Skeletal muscle cell (primary cell): ENCODE measurements around the gene GOLGA8N.

Experiments used
- DNase-seq: peaks from one replicate; pipeline ENCODE4 v3.0.0-alpha.2; 2010; ENCODE audit warnings: low read depth
- H3K4me3 ChIP-seq: 2 replicates; pipeline ENCODE4 v1.5.1; 2011; ENCODE audit warnings: low read depth, mild to moderate bottlenecking, control low read depth, low read length, moderate library complexity

The GOLGA8N gene

GRCh38 chr15:32646291-32646690, 53.0 kb downstream of the GOLGA8N start:
- DNase-seq = no peak
- no peak overlapping the region for H3K4me3 ChIP-seq

- no peak for DNase-seq
- no peak overlapping the region for H3K4me3 ChIP-seq
Measured at GRCh38 chr15:32649342-32649741, 56.1 kb downstream of the GOLGA8N start.

GRCh38 chr15:32651229-32651837, 58.1 kb downstream of the GOLGA8N start:
- no peak for DNase-seq

GRCh38 chr15:32652178-32652577, 58.9 kb downstream of the GOLGA8N start:
- DNase-seq = no peak
- H3K4me3 ChIP-seq = no peak overlapping the region

More at GRCh38 chr15:32651229-32651837, 58.1 kb downstream of the GOLGA8N start:
- H3K4me3 ChIP-seq = no peak overlapping the region

GRCh38 chr15:32656091-32656490, 62.8 kb downstream of the GOLGA8N start:
- DNase-seq = no peak
- H3K4me3 ChIP-seq = no peak overlapping the region

GRCh38 chr15:32656496-32656895, 63.2 kb downstream of the GOLGA8N start:
- DNase-seq = peak; percentile 48
- no peak overlapping the region for H3K4me3 ChIP-seq
